ENCODE measurements around the gene ACP7. TPM values are rescaled to one million over a fixed set of nuclear protein-coding genes. Genes with fewer than 3 reads are reported as not detected.
A peak's percentile ranks its signal among the peaks of the same experiment; 100 is the strongest.

Gene ACP7
- total and polyA plus RNA-seq, 9 of the 15 experiments (the other 6 are each of a cell fraction or from before 2014, with no cell fraction given), result not detected

DNA sequence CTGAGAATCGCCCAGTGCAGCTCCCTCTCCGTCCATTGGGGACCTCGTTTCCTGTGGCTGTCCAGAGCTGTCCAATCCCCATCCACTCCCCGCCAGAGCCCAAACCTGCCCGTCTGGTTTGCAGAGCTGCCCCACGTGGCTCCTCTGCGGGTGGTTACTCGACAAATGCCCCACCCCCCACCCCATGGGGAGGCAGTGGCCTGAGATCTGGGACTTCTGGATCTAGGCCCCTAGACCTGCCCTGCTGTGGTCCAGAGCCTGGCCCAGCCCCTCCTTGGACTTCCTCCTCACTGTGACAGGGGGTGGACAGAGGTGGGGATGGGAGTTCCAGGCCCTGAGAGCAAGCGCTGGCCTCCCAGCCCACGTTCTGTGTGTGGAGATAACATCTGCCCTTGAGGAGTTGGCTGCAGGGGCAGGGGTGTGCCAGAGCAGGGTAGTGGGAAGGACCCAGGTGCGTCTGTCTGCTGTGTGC, 70.5 kb downstream of the ACP7 start (continued):
- TF ChIP-seq CTCFL (IDR thresholded peaks at IDR 0.05; ENCODE audit: borderline replicate concordance, insufficient read depth, low read depth, low read length, poor library complexity, severe bottlenecking) (no peak), ZNF3 (CRISPR knock-in tag; IDR thresholded peaks at IDR 0.05) (no peak), GATA2 (CRISPR knock-in tag; IDR thresholded peaks at IDR 0.05) (peak; percentile 6; the same call in 1 of the 2 replicates), ZKSCAN8 (CRISPR knock-in tag; IDR thresholded peaks at IDR 0.05) (no peak), ZFP30 (CRISPR knock-in tag; IDR thresholded peaks at IDR 0.05; ENCODE audit: borderline replicate concordance) (no peak), ETV5 (CRISPR knock-in tag; IDR thresholded peaks at IDR 0.05; ENCODE audit: low read depth) (no peak), PYGO2 (tag; IDR thresholded peaks at IDR 0.05) (no peak), EGR1 (conservative IDR thresholded peaks at IDR 0.05) (peak; percentile 5; the same call in 1 of the 2 replicates), MCM5 (IDR thresholded peaks at IDR 0.05; ENCODE audit: low read depth) (no peak), ZNF79 (CRISPR knock-in tag; IDR thresholded peaks at IDR 0.05; ENCODE audit: low read depth) (no peak), ZBTB1 (CRISPR knock-in tag; IDR thresholded peaks at IDR 0.05; ENCODE audit: borderline replicate concordance, low read depth) (no peak), C11orf30 (IDR thresholded peaks at IDR 0.05; ENCODE audit: low read depth) (no peak), CBFA2T3 (IDR thresholded peaks at IDR 0.05) (no peak), GTF2E2 (tag; IDR thresholded peaks at IDR 0.05) (no peak)
- TF ChIP-seq, protein P1, sequence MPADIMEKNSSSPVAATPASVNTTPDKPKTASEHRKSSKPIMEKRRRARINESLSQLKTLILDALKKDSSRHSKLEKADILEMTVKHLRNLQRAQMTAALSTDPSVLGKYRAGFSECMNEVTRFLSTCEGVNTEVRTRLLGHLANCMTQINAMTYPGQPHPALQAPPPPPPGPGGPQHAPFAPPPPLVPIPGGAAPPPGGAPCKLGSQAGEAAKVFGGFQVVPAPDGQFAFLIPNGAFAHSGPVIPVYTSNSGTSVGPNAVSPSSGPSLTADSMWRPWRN (IDR thresholded peaks at IDR 0.05; ENCODE audit: low read depth), result no peak
- TF ChIP-seq, protein P2, sequence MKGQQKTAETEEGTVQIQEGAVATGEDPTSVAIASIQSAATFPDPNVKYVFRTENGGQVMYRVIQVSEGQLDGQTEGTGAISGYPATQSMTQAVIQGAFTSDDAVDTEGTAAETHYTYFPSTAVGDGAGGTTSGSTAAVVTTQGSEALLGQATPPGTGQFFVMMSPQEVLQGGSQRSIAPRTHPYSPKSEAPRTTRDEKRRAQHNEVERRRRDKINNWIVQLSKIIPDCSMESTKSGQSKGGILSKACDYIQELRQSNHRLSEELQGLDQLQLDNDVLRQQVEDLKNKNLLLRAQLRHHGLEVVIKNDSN (CRISPR knock-in tag; IDR thresholded peaks at IDR 0.05), result peak; percentile 88
- TF ChIP-seq, protein P3, sequence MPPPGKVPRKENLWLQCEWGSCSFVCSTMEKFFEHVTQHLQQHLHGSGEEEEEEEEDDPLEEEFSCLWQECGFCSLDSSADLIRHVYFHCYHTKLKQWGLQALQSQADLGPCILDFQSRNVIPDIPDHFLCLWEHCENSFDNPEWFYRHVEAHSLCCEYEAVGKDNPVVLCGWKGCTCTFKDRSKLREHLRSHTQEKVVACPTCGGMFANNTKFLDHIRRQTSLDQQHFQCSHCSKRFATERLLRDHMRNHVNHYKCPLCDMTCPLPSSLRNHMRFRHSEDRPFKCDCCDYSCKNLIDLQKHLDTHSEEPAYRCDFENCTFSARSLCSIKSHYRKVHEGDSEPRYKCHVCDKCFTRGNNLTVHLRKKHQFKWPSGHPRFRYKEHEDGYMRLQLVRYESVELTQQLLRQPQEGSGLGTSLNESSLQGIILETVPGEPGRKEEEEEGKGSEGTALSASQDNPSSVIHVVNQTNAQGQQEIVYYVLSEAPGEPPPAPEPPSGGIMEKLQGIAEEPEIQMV (tag; conservative IDR thresholded peaks at IDR 0.05; ENCODE audit: low read depth), result no peak
- TF ChIP-seq, protein P4, sequence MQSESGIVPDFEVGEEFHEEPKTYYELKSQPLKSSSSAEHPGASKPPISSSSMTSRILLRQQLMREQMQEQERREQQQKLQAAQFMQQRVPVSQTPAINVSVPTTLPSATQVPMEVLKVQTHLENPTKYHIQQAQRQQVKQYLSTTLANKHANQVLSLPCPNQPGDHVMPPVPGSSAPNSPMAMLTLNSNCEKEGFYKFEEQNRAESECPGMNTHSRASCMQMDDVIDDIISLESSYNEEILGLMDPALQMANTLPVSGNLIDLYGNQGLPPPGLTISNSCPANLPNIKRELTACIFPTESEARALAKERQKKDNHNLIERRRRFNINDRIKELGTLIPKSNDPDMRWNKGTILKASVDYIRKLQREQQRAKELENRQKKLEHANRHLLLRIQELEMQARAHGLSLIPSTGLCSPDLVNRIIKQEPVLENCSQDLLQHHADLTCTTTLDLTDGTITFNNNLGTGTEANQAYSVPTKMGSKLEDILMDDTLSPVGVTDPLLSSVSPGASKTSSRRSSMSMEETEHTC (IDR thresholded peaks at IDR 0.05), result no peak
- TF ChIP-seq, protein P5, sequence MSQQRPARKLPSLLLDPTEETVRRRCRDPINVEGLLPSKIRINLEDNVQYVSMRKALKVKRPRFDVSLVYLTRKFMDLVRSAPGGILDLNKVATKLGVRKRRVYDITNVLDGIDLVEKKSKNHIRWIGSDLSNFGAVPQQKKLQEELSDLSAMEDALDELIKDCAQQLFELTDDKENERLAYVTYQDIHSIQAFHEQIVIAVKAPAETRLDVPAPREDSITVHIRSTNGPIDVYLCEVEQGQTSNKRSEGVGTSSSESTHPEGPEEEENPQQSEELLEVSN (IDR thresholded peaks at IDR 0.05; ENCODE audit: borderline replicate concordance in 1 of 2, extremely low read depth in 1 of 2, insufficient read depth in 1 of 2, insufficient read length in 1 of 2, low read depth in 1 of 2, low read length in 1 of 2, poor library complexity in 1 of 2, severe bottlenecking in 1 of 2), result peak in 1 of 2 experiments; percentile 24
- TF ChIP-seq, protein P6, sequence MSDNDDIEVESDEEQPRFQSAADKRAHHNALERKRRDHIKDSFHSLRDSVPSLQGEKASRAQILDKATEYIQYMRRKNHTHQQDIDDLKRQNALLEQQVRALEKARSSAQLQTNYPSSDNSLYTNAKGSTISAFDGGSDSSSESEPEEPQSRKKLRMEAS (CRISPR knock-in tag; IDR thresholded peaks at IDR 0.05), result 0 out of 2 replicates have a peak, but pooled peaks have one; percentile 39

Data from K562 (cell line).